HepG2 (cell line): ENCODE results near the gene OSBPL5. TPM values are rescaled to one million over a fixed set of nuclear protein-coding genes. Genes with fewer than 3 reads are reported as not detected.

Source experiments
- ARNTL ChIP-seq: sonication (generic); formaldehyde crosslinking; IDR thresholded peaks from 2 replicates; pipeline ENCODE4 v1.4.0; 2020; ENCODE audit warnings: mild to moderate bottlenecking, missing genetic modification reagents
- CREB1 ChIP-seq, 2 experiments: fragments of 450-650 bp in 1 of 2; IDR thresholded peaks; 2 replicates each; pipeline ENCODE4 v1.6.1; 2016 to 2017; ENCODE audit warnings: control low read depth in 1 of 2, mild to moderate bottlenecking in 1 of 2, missing compliant biosample characterization in 1 of 2, missing genetic modification characterization in 1 of 2
- CREM ChIP-seq, 2 experiments: sonication (generic) in 1 of 2; formaldehyde crosslinking in 1 of 2; IDR thresholded peaks; 2 replicates each; pipeline versions ENCODE4 v1.4.0 to v1.6.1; 2016 to 2020; ENCODE audit warnings: antibody characterized with exemption in 1 of 2, mild to moderate bottlenecking in 1 of 2, missing genetic modification reagents in 1 of 2
- FOXA3 ChIP-seq: IDR thresholded peaks from 2 replicates; pipeline ENCODE4 v1.6.1; 2016; ENCODE audit warnings: missing genetic modification reagents, missing compliant biosample characterization
- FOXM1 ChIP-seq: sonication (generic); formaldehyde crosslinking; IDR thresholded peaks from 2 replicates; pipeline ENCODE4 v1.5.0; 2020; ENCODE audit warnings: missing genetic modification reagents
- HDAC6 ChIP-seq: fragments of 200-600 bp; sonication (generic); IDR thresholded peaks from 2 replicates; pipeline ENCODE4 v1.7.0; 2017; ENCODE audit warnings: mild to moderate bottlenecking, antibody characterized with exemption, low read length, low read depth
- HIVEP1 ChIP-seq: sonication (generic); formaldehyde crosslinking; IDR thresholded peaks from 2 replicates; pipeline ENCODE4 v1.4.0; 2020; ENCODE audit warnings: mild to moderate bottlenecking, missing genetic modification reagents
- KAT8 ChIP-seq: IDR thresholded peaks from 2 replicates; pipeline ENCODE4 v1.6.1; 2016; ENCODE audit warnings: missing genetic modification reagents, missing compliant biosample characterization
- KDM3A ChIP-seq: IDR thresholded peaks from 2 replicates; pipeline ENCODE4 v1.6.1; 2018; ENCODE audit warnings: low read depth, missing compliant biosample characterization
- MAFF ChIP-seq: IDR thresholded peaks from 2 replicates; pipeline ENCODE4 v1.6.1; 2011; ENCODE audit warnings: low read depth, low read length, improper control_type of control experiment
- MAFG ChIP-seq: sonication (generic); formaldehyde crosslinking; IDR thresholded peaks from 2 replicates; pipeline ENCODE4 v1.5.1; 2020; ENCODE audit warnings: mild to moderate bottlenecking, missing genetic modification reagents
- MEIS2 ChIP-seq: sonication (generic); formaldehyde crosslinking; IDR thresholded peaks from 2 replicates; pipeline ENCODE4 v1.9.0; 2021; ENCODE audit warnings: mild to moderate bottlenecking, missing genetic modification reagents
- NR2F2 ChIP-seq: IDR thresholded peaks from 2 replicates; pipeline ENCODE4 v1.6.1; 2012; ENCODE audit warnings: low read depth, inconsistent platforms, borderline replicate concordance
- RBAK ChIP-seq: sonication (generic); formaldehyde crosslinking; IDR thresholded peaks from 2 replicates; pipeline ENCODE4 v1.5.1; 2020; ENCODE audit warnings: mild to moderate bottlenecking, missing genetic modification reagents
- REL ChIP-seq: sonication (generic); formaldehyde crosslinking; conservative IDR thresholded peaks from 2 replicates; pipeline ENCODE4 v1.8.0; 2022; ENCODE audit warnings: mild to moderate bottlenecking, missing genetic modification reagents, moderate library complexity
- RXRB ChIP-seq: IDR thresholded peaks from 2 replicates; pipeline ENCODE4 v1.6.1; 2016; ENCODE audit warnings: borderline replicate concordance, missing genetic modification reagents, missing compliant biosample characterization
- SIX4 ChIP-seq: sonication (generic); formaldehyde crosslinking; IDR thresholded peaks from 2 replicates; pipeline ENCODE4 v1.4.0; 2020; ENCODE audit warnings: missing genetic modification reagents
- TBL1XR1 ChIP-seq: fragments of 150-350 bp; IDR thresholded peaks from 2 replicates; pipeline ENCODE4 v1.6.1; 2014; ENCODE audit warnings: borderline replicate concordance, low read length; ENCODE audit not compliant: partially characterized antibody
- ZC3H4 ChIP-seq: sonication (generic); formaldehyde crosslinking; IDR thresholded peaks from 2 replicates; pipeline ENCODE4 v1.4.0; 2020; ENCODE audit warnings: missing genetic modification reagents, borderline replicate concordance
- ZFP62 ChIP-seq: sonication (generic); formaldehyde crosslinking; IDR thresholded peaks from 2 replicates; pipeline ENCODE4 v1.4.0; 2020; ENCODE audit warnings: missing genetic modification reagents
- ZNF276 ChIP-seq: sonication (generic); formaldehyde crosslinking; IDR thresholded peaks from 2 replicates; pipeline ENCODE4 v1.4.0; 2020; ENCODE audit warnings: mild to moderate bottlenecking, low read depth, missing genetic modification reagents
- ZNF329 ChIP-seq: sonication (generic); formaldehyde crosslinking; IDR thresholded peaks from 2 replicates; pipeline ENCODE4 v1.9.0; 2021; ENCODE audit warnings: low read depth, mild to moderate bottlenecking, missing genetic modification reagents
- ZNF382 ChIP-seq: sonication (generic); formaldehyde crosslinking; IDR thresholded peaks from 2 replicates; pipeline ENCODE4 v1.5.0; 2020; ENCODE audit warnings: missing genetic modification reagents, mild to moderate bottlenecking, borderline replicate concordance
- ZNF550 ChIP-seq: sonication (generic); formaldehyde crosslinking; IDR thresholded peaks from 2 replicates; pipeline ENCODE4 v1.4.0; 2020; ENCODE audit warnings: mild to moderate bottlenecking, missing genetic modification reagents, borderline replicate concordance
- ZNF597 ChIP-seq: sonication (generic); formaldehyde crosslinking; IDR thresholded peaks from 2 replicates; pipeline ENCODE4 v1.5.0; 2020; ENCODE audit warnings: missing genetic modification reagents
- polyA plus RNA-seq, 8 experiments: library from polyadenylated mRNA; depleted of rRNA in 3 of 8; stranded (reverse) in 7 of 8; unstranded in 1 of 8; fragments of >200 nt; fragmentation: Illumina TruSeq in 4 of 8; extraction: Trizol in 4 of 8; gene quantifications; 2 replicates each; pipeline versions ENCODE4 v1.2.1 to v1.2.3, GENCODE V29; 2011 to 2016; ENCODE audit warnings: low read depth in 4 of 8, missing spikeins in 1 of 8, mixed read lengths in 1 of 8; ENCODE audit not compliant: insufficient read depth in 1 of 8
- total RNA-seq, 5 experiments: library from RNA; depleted of rRNA; stranded (reverse); fragments of >200 nt; fragmentation: Illumina TruSeq; extraction: Trizol; gene quantifications; 2 replicates each; pipeline ENCODE4 v1.2.3, GENCODE V29; 2016; ENCODE audit warnings: low read depth in 1 of 5
- TF ChIP-seq, protein P1 (sequence below): sonication (generic); formaldehyde crosslinking; IDR thresholded peaks from 2 replicates; pipeline ENCODE4 v1.8.0; 2022; ENCODE audit warnings: mild to moderate bottlenecking, missing genetic modification reagents, borderline replicate concordance

Gene OSBPL5
- total and polyA plus RNA-seq, 2 of the 13 experiments (the other 11 are each of a cell fraction or from before 2014, with no cell fraction given): not detected

GRCh38 chr11:3057069-3057963, 107.8 kb downstream of the OSBPL5 start, which contains the start of gene CARS1 (continued):
- no peak for TF ChIP-seq NR2F2
- TF ChIP-seq KAT8 (CRISPR knock-in tag): peak; percentile 95
- TF ChIP-seq REL: no peak
- TF ChIP-seq MAFF: no peak
- peak; percentile 19; the same call in 1 of the 2 replicates for TF ChIP-seq FOXA3 (CRISPR knock-in tag)
- TF ChIP-seq ZNF550: 0 out of 2 replicates have a peak, but pooled peaks have one; percentile 42
- no peak for TF ChIP-seq TBL1XR1
- no peak for TF ChIP-seq MEIS2
- TF ChIP-seq ZNF597: no peak
- TF ChIP-seq ZNF276 (CRISPR knock-in tag): 0 out of 2 replicates have a peak, but pooled peaks have one; percentile 29
- no peak for TF ChIP-seq ZC3H4 (CRISPR knock-in tag)
- 0 out of 2 replicates have a peak, but pooled peaks have one; percentile 11 for TF ChIP-seq RXRB
- no peak for TF ChIP-seq ZNF382 (CRISPR knock-in tag)
- no peak for TF ChIP-seq FOXM1 (CRISPR knock-in tag)
- TF ChIP-seq ZNF329 (CRISPR knock-in tag): no peak
- peak; percentile 79; the same call in 1 of the 2 replicates for TF ChIP-seq KDM3A (CRISPR knock-in tag)
- peak; percentile 87 for TF ChIP-seq CREM (IDR thresholded peaks at IDR 0.05)
- TF ChIP-seq CREM (CRISPR knock-in tag; IDR thresholded peaks at IDR 0.05): no peak
- TF ChIP-seq, protein P1, sequence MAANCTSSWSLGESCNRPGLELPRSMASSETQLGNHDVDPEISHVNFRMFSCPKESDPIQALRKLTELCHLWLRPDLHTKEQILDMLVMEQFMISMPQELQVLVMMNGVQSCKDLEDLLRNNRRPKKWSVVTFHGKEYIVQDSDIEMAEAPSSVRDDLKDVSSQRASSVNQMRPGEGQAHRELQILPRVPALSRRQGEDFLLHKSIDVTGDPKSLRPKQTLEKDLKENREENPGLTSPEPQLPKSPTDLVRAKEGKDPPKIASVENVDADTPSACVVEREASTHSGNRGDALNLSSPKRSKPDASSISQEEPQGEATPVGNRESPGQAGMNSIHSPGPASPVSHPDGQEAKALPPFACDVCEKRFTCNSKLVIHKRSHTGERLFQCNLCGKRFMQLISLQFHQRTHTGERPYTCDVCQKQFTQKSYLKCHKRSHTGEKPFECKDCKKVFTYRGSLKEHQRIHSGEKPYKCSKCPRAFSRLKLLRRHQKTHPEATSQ (CRISPR knock-in tag): 0 out of 2 replicates have a peak, but pooled peaks have one; percentile 73
- no peak for TF ChIP-seq ZFP62 (CRISPR knock-in tag)
- 0 out of 2 replicates have a peak, but pooled peaks have one; percentile 56 for TF ChIP-seq ARNTL
- peak; percentile 30; the same call in 1 of the 2 replicates for TF ChIP-seq CREB1 (IDR thresholded peaks at IDR 0.05)
- TF ChIP-seq CREB1 (CRISPR knock-in tag; IDR thresholded peaks at IDR 0.05): peak; percentile 50; the same call in 1 of the 2 replicates
- TF ChIP-seq SIX4: 0 out of 2 replicates have a peak, but pooled peaks have one; percentile 14
- 0 out of 2 replicates have a peak, but pooled peaks have one; percentile 36 for TF ChIP-seq RBAK (CRISPR knock-in tag)
- no peak for TF ChIP-seq MAFG (CRISPR knock-in tag)
- no peak for TF ChIP-seq HDAC6
- peak; percentile 97 for TF ChIP-seq HIVEP1 (CRISPR knock-in tag)
